GM12878 (cell line): ENCODE data around the gene PDZD2. TPM values are rescaled to one million over a fixed set of nuclear protein-coding genes. Genes with fewer than 3 reads are reported as not detected.

Source experiments
- CEBPZ ChIP-seq: fragments of 150-350 bp; IDR thresholded peaks from 2 replicates; pipeline ENCODE4 v1.6.1; 2016; ENCODE audit warnings: low read depth, low read length
- MEF2A ChIP-seq: IDR thresholded peaks from 2 replicates; pipeline ENCODE4 v1.6.1; 2011; ENCODE audit warnings: low read depth, mild to moderate bottlenecking, low read length, moderate library complexity; ENCODE audit not compliant: insufficient read depth
- NRF1 ChIP-seq: conservative IDR thresholded peaks from 2 replicates; pipeline ENCODE4 v1.6.1; 2011; ENCODE audit warnings: mild to moderate bottlenecking, low read depth, low read length, improper control_type of control experiment
- PKNOX1 ChIP-seq: fragments of 450-650 bp; IDR thresholded peaks from 2 replicates; pipeline ENCODE4 v1.6.1; 2016; ENCODE audit warnings: mild to moderate bottlenecking
- RCOR1 ChIP-seq: conservative IDR thresholded peaks from 2 replicates; pipeline ENCODE4 v1.6.1; 2012; ENCODE audit warnings: low read depth, low read length, improper control_type of control experiment
- ZBTB4 ChIP-seq: fragments of 450-650 bp; formaldehyde crosslinking; IDR thresholded peaks from 2 replicates; pipeline ENCODE4 v1.4.0; 2022; ENCODE audit warnings: mild to moderate bottlenecking, moderate library complexity
- polyA plus RNA-seq, 11 experiments: library from polyadenylated mRNA; depleted of rRNA in 4 of 11; unstranded in 6 of 11; stranded (reverse) in 5 of 11; fragments of >200 nt; fragmentation: Nextera tagmentation in 4 of 11; fragmentation: Illumina TruSeq in 1 of 11; extraction: Ambion mirVana in 4 of 11; extraction: Trizol in 1 of 11; gene quantifications; 1 replicate in 1 of 11; 2 replicates in 10 of 11; pipeline versions ENCODE4 v1.2.1 to v1.2.3, GENCODE V29; 2011 to 2016; ENCODE audit warnings: inconsistent platforms in 2 of 11, missing spikeins in 2 of 11, low read depth in 1 of 11
- total RNA-seq, 4 experiments: library from RNA; depleted of rRNA in 3 of 4; stranded (reverse); fragments of >200 nt in 3 of 4; fragmentation: Illumina TruSeq in 1 of 4; extraction: Trizol in 1 of 4; gene quantifications; 2 replicates each; pipeline versions ENCODE4 v1.2.1 to v1.2.3, GENCODE V29; 2013 to 2021

Gene PDZD2
- total and polyA plus RNA-seq, 10 of the 15 experiments (the other 5 are each of a cell fraction or from before 2014, with no cell fraction given) = 0.01 to 0.58 (median 0.29) TPM; not detected in 3

GRCh38 chr5:31962351-31962751 is 323.4 kb downstream of the PDZD2 start (continued):
- no peak for TF ChIP-seq ZBTB4 (CRISPR knock-in tag)
- no peak for TF ChIP-seq PKNOX1
- no peak for TF ChIP-seq NRF1
- TF ChIP-seq RCOR1 = no peak
- no peak for TF ChIP-seq CEBPZ
- no peak for TF ChIP-seq MEF2A
- TF ChIP-seq, all 136 proteins: peak for 0
